Heart left ventricle (tissue), 13 donors: ENCODE data around the gene IFNGR1.
"Not testable (repeated sequence)": the region's sequence is repeated elsewhere in the genome, so short reads cannot be mapped to it uniquely, and the experiment has no call there.

Experiments
- POLR2A ChIP-seq, 2 donors: fragments of 450-650 bp; IDR thresholded peaks; one replicate each; pipeline ENCODE4 v1.6.1; 2017; ENCODE audit warnings: antibody characterized with exemption in 2 of 2, mild to moderate bottlenecking in 2 of 2, moderate library complexity in 2 of 2
- TF ChIP-seq, protein P1 (sequence below), 12 donors: fragments of 200-600 bp; sonication (generic) in 4 of 12; IDR thresholded peaks; one replicate each; pipeline versions ENCODE4 v1.5.0 to v1.8.0; 2018 to 2022; ENCODE audit warnings: antibody characterized with exemption in 12 of 12, mild to moderate bottlenecking in 5 of 12
- donor health status: ischemic (EF 13 %, LVEDD 7.1; RV severe dilation, severe dysfunction).
- donor health status: DM: no; HTN: yes; CAD: no.
- donor health status: DM: no; HTN: no; CAD: no.
- donor health status: ischemic (EF 25% LVEDD 6.9; RV normal size, moderate dysfunction).
- donor health status: ischemic (EF 25% LVEDD 5.7; RV mildly dilated, moderate dysfunction).
- donor health status: ischemic (EF 35%, LVEDD 5.7; RV mildly dilated, moderate dysfunction).
- donor health status: nonischemic (EF 11% LVEDD 7.7; RV severe dilation, severe dysfunction).
- donor health status: DM: yes; HTN: yes; CAD: no.
- donor health status: PGD.
- donor health status: ischemic (EF 29% LVEDD 5.4; RV normal size, mild dysfunction).
- donor health status: nonischemic (EF 23%, LVEDD 6.1; RV moderate dilation, normal function).

DNA sequence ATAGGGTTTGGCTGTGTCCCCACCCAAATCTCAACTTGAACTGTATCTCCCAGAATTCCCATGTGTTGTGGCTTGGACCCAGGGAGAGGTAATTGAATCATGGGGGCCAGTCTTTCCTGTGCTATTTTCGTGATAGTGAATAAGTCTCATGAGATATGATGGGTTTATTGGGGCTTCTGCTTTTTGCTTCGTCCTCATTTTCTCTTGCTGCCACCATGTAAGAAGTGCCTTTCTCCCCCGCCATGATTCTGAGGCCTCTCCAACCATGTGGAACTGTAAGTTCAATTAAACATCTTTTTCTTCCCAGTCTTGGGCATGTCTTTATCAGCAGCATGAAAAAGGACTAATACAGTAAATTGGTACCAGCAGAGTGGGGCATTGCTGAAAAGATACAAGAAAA is 11.7 kb downstream of the IFNGR1 start:
- TF ChIP-seq, protein P1, sequence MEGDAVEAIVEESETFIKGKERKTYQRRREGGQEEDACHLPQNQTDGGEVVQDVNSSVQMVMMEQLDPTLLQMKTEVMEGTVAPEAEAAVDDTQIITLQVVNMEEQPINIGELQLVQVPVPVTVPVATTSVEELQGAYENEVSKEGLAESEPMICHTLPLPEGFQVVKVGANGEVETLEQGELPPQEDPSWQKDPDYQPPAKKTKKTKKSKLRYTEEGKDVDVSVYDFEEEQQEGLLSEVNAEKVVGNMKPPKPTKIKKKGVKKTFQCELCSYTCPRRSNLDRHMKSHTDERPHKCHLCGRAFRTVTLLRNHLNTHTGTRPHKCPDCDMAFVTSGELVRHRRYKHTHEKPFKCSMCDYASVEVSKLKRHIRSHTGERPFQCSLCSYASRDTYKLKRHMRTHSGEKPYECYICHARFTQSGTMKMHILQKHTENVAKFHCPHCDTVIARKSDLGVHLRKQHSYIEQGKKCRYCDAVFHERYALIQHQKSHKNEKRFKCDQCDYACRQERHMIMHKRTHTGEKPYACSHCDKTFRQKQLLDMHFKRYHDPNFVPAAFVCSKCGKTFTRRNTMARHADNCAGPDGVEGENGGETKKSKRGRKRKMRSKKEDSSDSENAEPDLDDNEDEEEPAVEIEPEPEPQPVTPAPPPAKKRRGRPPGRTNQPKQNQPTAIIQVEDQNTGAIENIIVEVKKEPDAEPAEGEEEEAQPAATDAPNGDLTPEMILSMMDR (IDR thresholded peaks at IDR 0.05) = not testable (repeated sequence)
- not testable (repeated sequence) for TF ChIP-seq POLR2A (IDR thresholded peaks at IDR 0.05)
